Ishikawa (cell line): ENCODE measurements around the gene MRPL53.

Source experiments
- CEBPB ChIP-seq: IDR thresholded peaks from 2 replicates; pipeline ENCODE4 v1.6.1; 2012
- CREB1 ChIP-seq: IDR thresholded peaks from 2 replicates; pipeline ENCODE4 v1.6.1; 2012; ENCODE audit warnings: low read depth
- EGR1 ChIP-seq: IDR thresholded peaks from 2 replicates; pipeline ENCODE4 v1.6.1; 2012
- EP300 ChIP-seq: IDR thresholded peaks from 2 replicates; pipeline ENCODE4 v1.6.1; 2012; ENCODE audit warnings: borderline replicate concordance
- FOXM1 ChIP-seq: IDR thresholded peaks from 2 replicates; pipeline ENCODE4 v1.6.1; 2012; ENCODE audit warnings: low read depth, borderline replicate concordance
- MAX ChIP-seq: IDR thresholded peaks from 2 replicates; pipeline ENCODE4 v1.6.1; 2012
- NFIC ChIP-seq: IDR thresholded peaks from 2 replicates; pipeline ENCODE4 v1.6.1; 2012
- RAD21 ChIP-seq: IDR thresholded peaks from 2 replicates; pipeline ENCODE4 v1.6.1; 2012; ENCODE audit warnings: low read depth
- REST ChIP-seq: IDR thresholded peaks from 2 replicates; pipeline ENCODE4 v1.6.1; 2012; ENCODE audit warnings: low read depth, mild to moderate bottlenecking
- TAF1 ChIP-seq: IDR thresholded peaks from 2 replicates; pipeline ENCODE4 v1.6.1; 2012; ENCODE audit warnings: low read depth, mild to moderate bottlenecking
- TCF12 ChIP-seq: IDR thresholded peaks from 2 replicates; pipeline ENCODE4 v1.6.1; 2012; ENCODE audit warnings: low read depth
- TEAD4 ChIP-seq: IDR thresholded peaks from 2 replicates; pipeline ENCODE4 v1.6.1; 2012
- YY1 ChIP-seq: IDR thresholded peaks from 2 replicates; pipeline ENCODE4 v1.6.1; 2012; ENCODE audit warnings: low read depth

- TF ChIP-seq EGR1, result no peak
- no peak for TF ChIP-seq CREB1
- no peak for TF ChIP-seq REST
- no peak for TF ChIP-seq EP300
- no peak for TF ChIP-seq MAX
- TF ChIP-seq YY1, result no peak
- no peak for TF ChIP-seq NFIC
- no peak for TF ChIP-seq CEBPB
- TF ChIP-seq TAF1, result no peak
- no peak for TF ChIP-seq TEAD4
- no peak for TF ChIP-seq FOXM1
- no peak for TF ChIP-seq TCF12
- TF ChIP-seq RAD21, result no peak
Measured at GRCh38 chr2:74464406-74464805, 8.1 kb downstream of the MRPL53 start.
